Hippocampal formation (tissue), 2 donors: ENCODE measurements around the gene ANP32B.
"Not testable (repeated sequence)": the region's sequence is repeated elsewhere in the genome, so short reads cannot be mapped to it uniquely, and the experiment has no call there.

Experiments used
- DNase-seq, 2 donors: peaks; one replicate each; lab custom pipeline; 2025; lab: John Stamatoyannopoulos, UW

ANP32B gene

GRCh38 chr9:97982683-97983588 is at the start of gene ANP32B:
ANP32B (plus strand) TSS chr9:97983341; CDS start chr9:97983556, 215 bp downstream.
- DNase-seq, result peak; percentile 86 to 91

GRCh38 chr9:97934321-97935115 is 48.6 kb upstream of the ANP32B start:
- DNase-seq, result peak; percentile 9 to 34

GRCh38 chr9:97935276-97935675 is 47.9 kb upstream of the ANP32B start:
- no peak for DNase-seq

GRCh38 chr9:97936998-97937397 is 46.1 kb upstream of the ANP32B start:
- DNase-seq, result no peak

GRCh38 chr9:97938081-97938644 is 45.0 kb upstream of the ANP32B start, which contains the start of gene HEMGN:
HEMGN (minus strand) TSS chr9:97938172; CDS start chr9:97938136, 36 bp downstream.
- DNase-seq, result no peak

GRCh38 chr9:97940233-97940632 is 42.9 kb upstream of the ANP32B start:
- DNase-seq, result no peak

- DNase-seq, result no peak
These were observed 42.4 kb upstream of the ANP32B start for GRCh38 chr9:97940741-97941140.

GRCh38 chr9:97941323-97941722 is 41.8 kb upstream of the ANP32B start:
- no peak for DNase-seq

- no peak for DNase-seq
These were observed 39.8 kb upstream of the ANP32B start for GRCh38 chr9:97943308-97943855.

- DNase-seq, result no peak
These were observed 38.5 kb upstream of the ANP32B start for GRCh38 chr9:97944612-97945011.

- DNase-seq, result not testable (repeated sequence)
These were observed 37.7 kb upstream of the ANP32B start for GRCh38 chr9:97945470-97945869.

- DNase-seq, result not testable (repeated sequence)
These were observed 36.0 kb upstream of the ANP32B start for GRCh38 chr9:97947094-97947493.

GRCh38 chr9:97950873-97951272 is 32.3 kb upstream of the ANP32B start:
- DNase-seq, result not testable (repeated sequence)

GRCh38 chr9:97954550-97954989 is 28.6 kb upstream of the ANP32B start:
- DNase-seq, result no peak

- no peak for DNase-seq
These were observed 26.8 kb upstream of the ANP32B start for GRCh38 chr9:97956331-97956730.

GRCh38 chr9:97958812-97959511 is 24.2 kb upstream of the ANP32B start:
- DNase-seq, result peak in 1 of 2 donors; percentile 25

GRCh38 chr9:97959585-97959984 is 23.6 kb upstream of the ANP32B start:
- DNase-seq, result no peak

GRCh38 chr9:97960678-97961328 is 22.3 kb upstream of the ANP32B start:
- not testable (repeated sequence) for DNase-seq

GRCh38 chr9:97961361-97961760 is 21.8 kb upstream of the ANP32B start:
- DNase-seq, result no peak

- DNase-seq, result no peak
These were observed 21.0 kb upstream of the ANP32B start for GRCh38 chr9:97962136-97962535.

- DNase-seq, result no peak
These were observed 20.6 kb upstream of the ANP32B start for GRCh38 chr9:97962575-97962974.
